ENCODE results near the gene ERCC8.
"Not testable (repeated sequence)": the region's sequence is repeated elsewhere in the genome, so short reads cannot be mapped to it uniquely, and the experiment has no call there.

ERCC8 gene, protein sequence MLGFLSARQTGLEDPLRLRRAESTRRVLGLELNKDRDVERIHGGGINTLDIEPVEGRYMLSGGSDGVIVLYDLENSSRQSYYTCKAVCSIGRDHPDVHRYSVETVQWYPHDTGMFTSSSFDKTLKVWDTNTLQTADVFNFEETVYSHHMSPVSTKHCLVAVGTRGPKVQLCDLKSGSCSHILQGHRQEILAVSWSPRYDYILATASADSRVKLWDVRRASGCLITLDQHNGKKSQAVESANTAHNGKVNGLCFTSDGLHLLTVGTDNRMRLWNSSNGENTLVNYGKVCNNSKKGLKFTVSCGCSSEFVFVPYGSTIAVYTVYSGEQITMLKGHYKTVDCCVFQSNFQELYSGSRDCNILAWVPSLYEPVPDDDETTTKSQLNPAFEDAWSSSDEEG
- long read RNA-seq, donor 1, partial matches to known transcripts: 0 of 5 reads
- long read RNA-seq, donor 1, other reads (novel, unspliced or antisense): 0 of 5 reads
- long read RNA-seq, donor 2, partial matches to known transcripts: 0 of 4 reads
- long read RNA-seq, donor 2, other reads (novel, unspliced or antisense): 0 of 4 reads
- long read RNA-seq, donor 3, partial matches to known transcripts: 0 of 3 reads
- long read RNA-seq, donor 3, other reads (novel, unspliced or antisense): 0 of 3 reads
- long read RNA-seq, donor 4, partial matches to known transcripts: 0 of 4 reads
- long read RNA-seq, donor 4, other reads (novel, unspliced or antisense): 0 of 4 reads
- long read RNA-seq, donor 5, partial matches to known transcripts: 0 of 6 reads
- long read RNA-seq, donor 5, other reads (novel, unspliced or antisense): 0 of 6 reads
- long read RNA-seq, donor 6, partial matches to known transcripts: 0 of 3 reads
- long read RNA-seq, donor 6, other reads (novel, unspliced or antisense): 0 of 3 reads
- long read RNA-seq, donor 7, partial matches to known transcripts: 0 of 4 reads
- long read RNA-seq, donor 7, other reads (novel, unspliced or antisense): 0 of 4 reads
- long read RNA-seq, donor 8, partial matches to known transcripts: 0 of 3 reads
- long read RNA-seq, donor 8, other reads (novel, unspliced or antisense): 0 of 3 reads

DNA sequence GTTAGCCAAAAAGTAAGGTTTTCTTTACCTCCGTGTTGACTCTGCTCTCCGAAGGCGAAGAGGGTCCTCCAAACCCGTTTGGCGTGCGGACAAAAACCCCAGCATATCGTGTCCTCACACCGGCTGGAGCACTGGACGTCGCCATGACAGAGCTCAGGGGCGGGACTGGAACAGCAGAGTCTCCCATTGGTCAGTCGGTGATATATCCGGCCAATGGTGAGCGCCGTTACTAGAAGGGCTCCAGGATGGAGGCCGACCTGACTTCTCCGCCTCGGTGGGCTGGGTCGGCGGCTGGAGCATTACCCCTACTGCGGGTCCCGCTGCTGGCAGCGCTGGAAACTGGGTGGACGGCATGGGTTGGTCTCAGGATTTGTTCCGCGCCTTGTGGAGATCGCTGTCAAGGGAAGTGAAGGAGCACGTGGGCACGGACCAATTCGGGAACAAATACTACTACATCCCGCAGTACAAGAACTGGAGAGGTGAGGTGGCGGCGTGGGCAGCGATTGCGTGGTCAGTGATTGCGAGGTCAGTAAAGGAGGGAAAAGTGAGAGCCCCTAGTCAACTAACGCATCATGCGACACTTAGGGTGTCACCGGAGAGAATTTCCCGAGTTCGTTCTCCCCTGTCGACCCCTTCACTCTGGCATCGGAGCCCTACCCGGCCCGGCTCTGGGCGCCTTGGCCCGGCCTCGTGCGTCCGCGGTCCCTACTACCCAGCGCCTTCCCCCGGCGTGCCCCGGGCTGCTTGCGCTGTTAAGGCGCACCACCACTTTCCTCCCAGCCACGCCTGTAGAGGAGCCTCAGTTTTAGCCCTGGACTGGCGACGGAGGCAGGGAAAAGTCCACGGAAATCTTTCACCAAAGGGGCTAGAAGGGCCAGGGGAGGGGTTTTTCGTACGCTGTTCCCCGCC is at the start of gene ERCC8, which contains the start of gene NDUFAF2:
Gene ERCC8 (minus strand): TSS at position 167 of the 909 bp plus-strand sequence. CDS start 62 bp downstream, at position 105.
Gene NDUFAF2 (plus strand): TSS at position 302 of the 909 bp plus-strand sequence. CDS start 51 bp downstream, at position 353.
- peak; percentile 94 for DNase-seq

DNA sequence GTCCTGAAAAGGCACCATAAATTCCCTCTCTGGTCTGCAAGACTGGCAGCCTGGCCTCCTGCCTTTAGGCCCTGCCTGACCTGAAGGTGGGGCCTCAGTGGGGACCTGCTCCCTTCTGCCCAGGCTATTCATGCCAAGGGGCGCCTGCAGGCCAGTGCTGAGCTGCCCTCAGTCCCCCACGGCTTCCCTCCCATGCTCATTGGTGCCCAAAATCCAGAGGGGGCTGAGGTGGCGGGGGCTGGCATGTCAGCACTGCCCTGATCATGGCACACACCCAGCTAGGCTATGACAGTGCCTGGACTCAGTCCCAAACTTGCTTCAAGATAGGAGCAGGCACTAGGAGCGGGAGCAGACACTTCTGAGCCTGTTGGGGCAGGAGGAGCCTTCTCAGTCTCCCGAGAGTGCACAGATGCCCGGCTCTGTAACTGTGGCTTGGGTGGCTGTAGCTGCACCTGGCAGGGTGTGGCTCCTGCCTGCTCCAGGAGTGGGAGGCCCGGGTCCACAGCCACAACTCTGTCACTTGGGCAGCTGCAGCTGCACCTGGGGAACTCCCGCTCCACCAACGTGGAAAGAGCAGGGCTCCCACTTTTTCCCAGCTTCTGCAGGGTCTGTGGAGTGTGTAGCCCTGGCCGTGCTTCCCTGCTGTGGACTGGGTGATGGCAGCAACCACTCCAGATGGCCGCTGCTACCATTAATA is 49.2 kb upstream of the ERCC8 start:
- DNase-seq: no peak

DNA sequence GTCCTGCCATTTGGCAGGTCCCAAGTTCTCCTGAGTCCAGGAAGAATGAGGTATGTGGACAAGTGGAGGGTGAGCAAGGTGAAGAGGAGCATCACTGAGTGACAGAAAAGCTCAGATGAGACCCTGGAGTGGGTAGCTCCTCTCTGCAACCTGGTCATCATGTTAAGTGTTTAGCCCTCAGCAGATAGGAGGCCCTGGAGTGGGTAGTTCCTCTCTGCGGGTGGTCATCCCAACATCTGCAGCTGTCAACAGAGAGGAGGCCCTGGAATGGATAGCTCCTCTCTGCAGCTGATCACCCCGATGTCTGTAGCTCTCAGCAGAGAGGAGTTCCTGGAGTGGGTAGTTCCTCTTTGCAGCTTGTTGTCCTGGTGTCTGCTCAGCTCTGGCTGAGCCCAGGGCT is 48.6 kb upstream of the ERCC8 start:
- DNase-seq: no peak

DNA sequence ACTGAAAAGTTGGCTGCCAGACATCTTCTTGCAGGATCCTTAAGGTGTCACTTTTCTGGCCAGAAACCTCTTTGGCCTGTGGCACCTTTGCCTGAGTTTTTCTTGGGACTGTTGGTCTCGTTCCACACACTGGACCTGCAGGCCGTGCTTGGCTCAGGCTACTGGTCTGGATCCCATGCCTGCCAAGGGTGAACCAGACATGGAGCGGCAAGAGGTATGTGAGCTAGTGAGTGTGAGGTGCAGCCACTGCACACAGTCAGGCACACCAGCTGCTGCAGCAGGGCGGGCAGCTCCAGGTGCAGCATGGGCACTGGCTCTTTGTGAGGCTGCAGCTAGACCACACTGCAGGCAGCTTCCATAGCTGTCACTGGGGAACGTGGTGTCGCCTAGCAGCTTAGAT is 48.0 kb upstream of the ERCC8 start:
- no peak for DNase-seq

DNA sequence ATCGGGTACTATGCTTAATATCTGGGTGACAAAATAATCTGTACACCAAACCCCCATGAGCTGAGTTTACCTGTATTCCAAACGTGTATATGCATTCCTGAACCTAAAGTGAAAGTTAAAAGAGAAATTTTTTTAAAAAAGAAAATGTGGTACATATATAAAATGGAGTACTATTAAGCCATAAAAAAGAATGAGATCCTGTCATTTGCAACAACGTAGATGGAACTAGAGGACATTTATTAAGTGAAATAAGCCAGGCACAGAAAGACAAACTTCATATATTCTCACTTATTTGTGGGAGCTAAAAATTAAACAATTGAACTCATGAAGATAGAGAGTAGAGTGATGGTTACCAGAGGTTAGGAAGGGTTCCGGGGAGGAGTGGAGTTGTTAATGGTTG is 44.9 kb upstream of the ERCC8 start:
- DNase-seq: no peak

DNA sequence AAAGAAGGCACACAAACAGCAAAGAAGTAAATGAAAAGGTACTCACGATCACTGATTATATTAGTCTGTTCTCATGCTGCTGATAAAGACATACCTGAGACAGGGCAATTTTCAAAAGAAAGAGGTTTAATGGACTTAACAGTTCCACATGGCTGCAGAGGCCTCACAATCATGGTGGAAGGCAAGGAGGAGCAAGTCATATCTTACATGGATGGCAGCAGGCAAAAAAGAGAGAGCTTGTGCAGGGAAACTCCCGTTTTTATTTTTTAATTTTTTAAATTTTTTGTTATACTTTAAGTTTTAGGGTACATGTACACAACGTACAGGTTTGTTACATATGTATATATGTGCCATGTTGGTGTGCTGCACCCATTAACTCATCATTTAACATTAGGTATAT is 37.3 kb upstream of the ERCC8 start:
- DNase-seq: not testable (repeated sequence)

DNA sequence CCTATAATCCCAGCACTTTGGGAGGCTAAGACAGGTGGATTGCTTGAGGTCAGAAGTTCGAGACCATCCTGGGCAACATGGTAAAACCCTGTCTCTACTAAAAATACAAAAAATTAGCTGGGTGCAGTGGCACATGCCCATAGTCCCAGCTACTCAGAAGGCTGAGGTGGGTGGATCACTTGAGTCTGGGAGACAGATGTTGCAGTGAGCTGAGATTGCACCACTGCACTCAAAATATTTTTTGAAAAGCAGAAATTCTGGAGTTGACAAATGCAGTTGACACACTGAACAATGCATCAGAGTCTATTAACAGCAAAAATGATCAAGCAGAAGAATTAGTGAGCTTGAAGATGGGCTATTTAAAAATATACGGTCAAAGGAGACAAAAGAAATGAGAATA is 35.6 kb upstream of the ERCC8 start:
- DNase-seq: no peak

DNA sequence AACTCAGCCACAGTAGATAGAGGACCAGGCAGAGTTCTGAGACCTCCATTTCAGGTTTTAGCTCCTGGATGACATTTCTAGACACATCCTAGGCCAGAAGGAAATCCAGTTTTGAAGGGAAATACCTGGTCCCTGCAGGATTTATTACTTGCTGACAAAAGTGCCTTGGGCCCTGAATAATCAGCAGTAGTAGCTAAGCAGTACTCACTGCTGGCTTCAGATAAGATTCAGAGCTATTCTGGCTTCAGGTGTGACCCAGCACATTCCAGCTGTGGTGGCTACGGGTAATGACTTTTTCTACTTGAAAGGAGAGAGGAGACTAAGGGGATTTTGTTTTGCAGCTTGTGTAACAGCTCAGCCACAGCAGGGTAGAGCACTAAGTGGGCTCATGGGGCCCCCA is 34.1 kb upstream of the ERCC8 start:
- no peak for DNase-seq

DNA sequence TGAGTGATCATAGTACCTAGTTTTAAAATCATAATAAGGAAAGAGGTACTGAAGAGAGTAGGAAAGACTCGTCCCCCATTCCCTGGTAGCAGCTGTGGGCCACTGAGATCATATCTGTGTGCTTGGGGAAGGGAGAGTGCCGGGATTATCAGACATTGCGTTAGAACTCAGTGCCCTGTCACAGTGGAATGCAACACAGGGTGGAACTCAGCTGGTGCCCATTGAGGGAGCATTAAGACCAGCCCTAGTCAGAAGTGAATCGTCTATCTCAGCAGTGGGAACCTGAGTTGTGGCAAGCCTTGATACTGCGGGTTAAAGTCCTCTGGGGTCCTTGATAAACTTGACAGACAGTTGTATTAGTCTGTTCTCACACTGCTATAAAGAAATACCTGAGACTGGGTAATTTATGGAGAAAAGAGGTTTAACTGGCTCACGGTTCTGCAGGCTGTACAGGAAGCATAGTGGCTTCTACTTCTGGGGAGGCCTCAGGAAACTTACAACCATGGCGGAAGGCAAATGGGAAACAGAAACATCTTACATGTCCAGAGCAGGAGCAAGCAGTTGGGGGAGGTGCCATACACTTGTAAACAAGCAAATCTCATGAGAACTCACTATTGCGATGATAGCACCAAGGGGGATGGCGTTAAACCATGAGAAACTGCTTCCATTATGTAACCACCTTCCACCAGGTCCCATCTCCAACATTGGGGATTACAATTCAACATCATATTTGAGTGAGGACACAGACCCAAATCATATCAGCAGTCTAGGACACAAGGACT is 33.3 kb upstream of the ERCC8 start:
- no peak for DNase-seq

DNA sequence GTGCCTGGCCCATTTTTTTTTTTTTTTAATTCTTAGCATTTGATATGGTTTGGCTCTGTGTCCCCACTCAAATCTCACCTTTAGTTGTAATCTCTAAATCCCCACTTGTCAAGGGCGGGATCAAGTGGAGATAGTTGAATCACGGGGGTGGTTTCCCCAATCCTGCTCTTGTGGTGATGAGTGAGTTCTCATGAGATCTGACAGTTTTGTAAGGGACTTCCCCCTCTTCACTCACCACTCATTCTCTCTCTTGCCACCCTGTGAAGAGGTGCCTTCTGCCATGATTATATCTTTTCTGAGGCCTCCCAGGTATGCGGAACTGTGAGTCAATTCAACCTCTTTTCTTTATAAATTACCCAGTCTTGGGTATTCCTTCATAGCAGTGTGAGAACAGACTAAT is 27.4 kb upstream of the ERCC8 start:
- DNase-seq: no peak

DNA sequence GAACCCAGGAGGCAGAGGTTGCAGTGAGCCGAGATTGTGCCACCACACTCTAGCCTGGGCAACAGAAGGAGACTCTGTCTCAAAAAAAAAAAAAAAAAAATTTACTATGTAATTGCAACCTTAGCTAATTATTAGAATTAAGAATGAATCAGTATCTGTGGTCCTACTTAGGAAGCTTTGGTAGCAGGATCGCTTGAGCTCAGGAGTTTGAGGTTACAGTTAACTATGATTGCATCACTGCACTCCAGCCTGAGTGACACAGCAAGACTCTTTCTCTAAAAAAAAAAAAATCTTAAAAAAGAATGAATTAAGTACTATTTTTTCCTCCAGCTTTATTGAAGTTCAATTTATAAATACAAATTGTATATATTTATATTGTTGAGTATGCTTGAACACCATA is 16.8 kb upstream of the ERCC8 start:
- DNase-seq: no peak

DNA sequence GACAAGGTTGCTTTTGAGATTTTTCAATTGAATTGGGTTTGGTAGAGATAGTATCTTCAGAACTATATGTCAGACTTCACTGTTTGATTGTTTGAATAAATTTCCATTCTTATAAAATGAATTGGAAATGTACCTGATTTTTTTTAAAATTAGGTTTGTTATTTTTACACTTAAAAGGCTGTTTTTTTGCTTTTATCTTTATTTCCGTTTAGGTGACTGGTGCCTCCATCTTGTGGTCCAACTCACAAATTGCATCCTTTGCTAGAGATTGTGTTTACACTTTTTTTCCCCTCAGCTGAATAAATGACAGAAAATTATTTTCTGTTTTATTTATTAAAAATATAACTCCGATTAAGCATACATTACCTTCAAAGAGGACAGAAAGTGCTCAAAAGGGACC is 15.7 kb upstream of the ERCC8 start:
- DNase-seq: no peak

DNA sequence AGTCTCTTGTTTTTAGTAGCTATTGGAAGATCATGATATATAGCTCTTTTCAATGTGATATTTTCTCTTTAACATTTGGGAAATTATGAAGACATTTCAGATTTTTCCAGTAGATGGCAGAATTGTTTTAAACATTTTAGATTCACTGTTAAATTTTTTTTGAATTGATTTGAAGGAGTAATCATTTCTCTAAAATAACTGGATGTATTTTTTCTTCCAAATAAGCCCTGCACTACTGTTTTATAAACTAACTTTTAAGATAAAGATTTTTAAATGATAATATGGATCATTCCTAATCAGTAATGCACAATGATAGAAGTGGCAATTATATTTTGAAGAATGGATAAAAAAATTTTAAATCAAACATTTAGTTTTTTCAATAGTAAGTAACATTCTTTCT is 14.3 kb upstream of the ERCC8 start:
- DNase-seq: no peak

DNA sequence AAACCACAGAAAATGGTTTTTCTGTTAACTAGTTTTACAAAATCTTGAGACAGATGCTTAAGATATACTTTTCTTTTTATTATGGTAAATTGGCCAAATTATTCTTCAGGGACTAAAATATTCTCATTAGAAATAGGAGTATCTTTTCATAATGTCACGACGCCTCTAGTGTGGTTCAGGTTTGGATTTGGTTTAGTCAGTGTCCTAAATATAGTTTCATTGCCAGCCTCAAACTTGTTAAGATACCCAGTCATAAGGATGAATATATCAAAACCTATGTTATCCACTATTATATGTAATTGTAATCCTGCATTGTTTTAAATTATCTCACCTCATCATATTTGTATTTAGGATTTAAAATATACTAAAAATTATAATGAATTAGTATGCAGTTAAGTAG is 13.8 kb upstream of the ERCC8 start:
- DNase-seq: no peak

DNA sequence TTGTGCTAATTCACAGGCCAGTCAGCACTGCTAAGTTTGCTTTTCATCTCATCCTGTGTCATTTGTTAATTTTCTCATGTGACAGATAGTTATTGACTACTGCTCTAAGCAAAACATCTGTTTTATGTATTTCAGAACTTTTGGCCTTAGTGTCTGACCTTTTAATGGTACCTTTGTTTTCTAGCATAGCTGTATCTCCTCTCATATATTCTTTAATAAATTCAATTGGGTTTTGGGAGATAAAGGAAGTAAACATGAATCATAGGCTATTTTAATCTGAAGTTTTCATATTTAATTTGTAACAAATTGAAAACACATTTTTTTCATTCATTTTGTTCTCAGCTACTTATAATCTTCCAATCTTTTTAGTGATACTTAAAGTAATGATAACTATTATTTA is 13.2 kb upstream of the ERCC8 start:
- DNase-seq: no peak

DNA sequence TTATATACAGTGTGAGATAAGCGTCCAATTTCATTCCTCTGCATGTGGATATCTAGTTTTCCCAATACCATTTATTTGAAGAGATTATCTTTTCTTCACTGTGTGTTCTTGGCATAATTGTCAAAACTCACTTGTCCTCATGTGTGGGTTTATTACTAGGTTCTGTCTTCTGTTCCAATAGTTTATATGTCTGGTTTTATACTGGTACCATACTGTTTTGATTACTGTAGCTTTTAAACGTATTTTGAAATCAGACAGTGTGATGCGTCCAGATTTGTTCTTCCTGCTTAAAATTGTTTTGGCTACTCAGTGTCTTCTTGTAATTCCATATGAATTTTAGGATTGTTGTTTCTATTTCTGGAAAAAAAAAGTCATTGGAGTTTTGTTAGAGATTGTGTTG is 10.4 kb upstream of the ERCC8 start:
- no peak for DNase-seq

DNA sequence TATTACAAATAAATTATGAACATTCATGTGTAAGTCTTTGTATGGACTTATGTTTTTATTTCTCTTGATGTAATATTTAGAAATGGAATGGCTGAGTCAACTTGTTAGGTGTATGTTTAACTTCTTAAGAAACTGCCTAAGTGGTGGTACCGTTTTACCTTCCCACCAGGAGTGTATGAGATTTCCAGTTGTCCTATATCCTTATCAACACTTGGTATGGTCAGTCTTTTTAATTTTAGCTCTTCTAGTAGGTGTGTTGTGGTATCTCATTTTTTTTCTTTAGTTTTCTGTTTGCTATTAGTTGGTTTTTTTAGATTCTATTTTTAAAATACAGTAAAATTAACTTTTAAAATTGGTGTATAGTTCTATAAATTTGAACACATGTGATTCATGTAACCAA is 3.9 kb upstream of the ERCC8 start:
- DNase-seq: no peak

DNA sequence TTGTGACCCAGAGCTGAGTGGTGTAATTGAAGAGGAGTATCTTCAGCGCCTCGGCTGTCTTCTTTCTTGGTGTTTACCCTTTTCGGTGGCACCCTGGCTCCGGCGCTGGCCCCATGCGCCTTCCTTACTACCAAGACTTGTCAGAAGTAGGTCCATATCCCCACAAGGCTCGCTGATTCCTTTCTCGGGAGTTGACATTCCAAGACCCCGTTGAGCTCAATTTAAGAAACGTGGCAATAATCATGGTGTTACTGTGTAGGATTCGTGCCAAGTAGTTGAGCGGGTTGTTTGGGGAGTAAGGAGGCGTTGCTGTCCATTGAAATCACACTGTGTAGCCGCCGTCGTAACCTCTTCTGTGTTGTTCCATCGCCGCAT is 930 bp upstream of the ERCC8 start:
- no peak for DNase-seq

DNA sequence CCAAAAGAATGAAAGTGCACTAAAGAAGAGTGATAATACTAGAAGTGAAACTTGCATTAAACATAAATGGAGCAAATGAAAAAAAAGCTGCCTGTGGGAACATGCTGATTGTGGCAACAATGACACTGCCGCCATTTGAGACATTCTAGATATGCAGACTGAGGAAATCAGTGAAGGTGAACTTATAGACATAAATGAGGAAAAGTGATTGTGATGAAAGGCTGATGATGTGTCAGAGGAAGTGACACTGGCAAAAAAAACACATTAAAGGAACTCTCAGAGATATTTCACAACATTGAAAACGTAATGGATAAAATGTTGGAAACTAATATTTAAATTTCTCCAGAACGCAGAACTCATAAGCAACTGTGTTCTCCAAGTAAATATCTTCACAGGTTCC is 1.2 kb downstream of the ERCC8 start:
- no peak for DNase-seq

DNA sequence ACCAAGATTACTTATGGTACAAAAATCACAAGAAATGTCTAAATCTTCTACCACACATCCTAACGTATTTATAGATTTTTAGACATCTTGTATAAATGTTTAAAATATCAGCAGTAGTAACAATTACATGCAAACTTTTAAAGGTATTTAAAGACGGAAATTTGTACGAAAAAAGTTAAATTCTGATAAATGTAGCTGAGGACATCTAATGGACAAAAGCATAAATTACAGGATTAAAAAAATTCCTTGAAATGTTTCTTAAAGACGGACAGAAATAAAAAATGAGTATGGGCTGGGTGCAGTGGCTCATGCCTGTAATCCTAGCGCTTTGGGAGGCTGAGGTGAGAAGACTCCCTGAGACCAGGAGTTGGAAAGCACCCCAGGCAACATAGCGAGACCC is 15.8 kb downstream of the ERCC8 start:
- DNase-seq: no peak

DNA sequence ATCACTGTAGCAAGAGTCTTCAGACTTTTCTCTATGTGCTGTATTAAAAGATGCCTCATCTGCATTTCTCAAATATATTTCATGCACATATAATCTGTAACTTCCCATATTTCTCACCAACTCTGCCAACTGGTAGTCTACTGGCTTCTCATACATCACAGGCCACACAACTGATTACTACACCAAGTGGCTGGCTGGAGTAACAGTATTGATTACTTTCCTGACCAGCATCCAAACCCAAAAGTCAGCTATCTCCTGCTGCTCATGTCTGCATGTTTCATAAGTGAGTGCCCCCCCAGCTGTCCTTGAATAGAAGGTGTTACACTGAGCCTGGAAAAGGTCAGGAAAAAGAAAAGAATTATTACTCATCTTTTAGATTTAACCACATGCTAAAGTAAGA is 17.4 kb downstream of the ERCC8 start:
- no peak for DNase-seq

Data from right kidney (tissue), 9 donors.